BJ (cell line): ENCODE measurements around the gene FCGR3B. TPM values are rescaled to one million over a fixed set of nuclear protein-coding genes. Genes with fewer than 3 reads are reported as not detected.
"Not testable (repeated sequence)": the region's sequence is repeated elsewhere in the genome, so short reads cannot be mapped to it uniquely, and the experiment has no call there.

ENCODE experiments used
- CTCF ChIA-PET: fragments of 350-600 bp; formaldehyde crosslinking; extraction: SDS; loops from one replicate; lab custom pipeline; 2021; ENCODE audit warnings: antibody characterized with exemption, inconsistent platforms; lab: Yijun Ruan, JAX
- POLR2A ChIA-PET: fragments of 300-600 bp; sonication (Branson Sonifier 250); formaldehyde crosslinking; extraction: SDS; loops from one replicate; lab custom pipeline; 2021; ENCODE audit warnings: antibody characterized with exemption; lab: Charles Lee
- DNase-seq: peaks from one replicate; pipeline ENCODE4 v3.0.0-alpha.2; 2011; ENCODE audit warnings: low read depth
- H3K27me3 ChIP-seq: 2 replicates; pipeline ENCODE4 v1.6.0; 2011; ENCODE audit warnings: low read length; ENCODE audit not compliant: control insufficient read depth, insufficient read depth
- H3K36me3 ChIP-seq: 2 replicates; pipeline ENCODE4 v1.5.1; 2011; ENCODE audit warnings: low read length; ENCODE audit not compliant: control insufficient read depth, insufficient read depth
- H3K4me3 ChIP-seq: 2 replicates; pipeline ENCODE4 v1.5.1; 2011; ENCODE audit warnings: low read depth, mild to moderate bottlenecking, control low read depth, low read length
- polyA plus RNA-seq: library from polyadenylated mRNA; depleted of rRNA; stranded (reverse); fragments of >200 nt; gene quantifications from 2 replicates; pipeline ENCODE4 v1.2.3, GENCODE V29; 2011

The FCGR3B gene
- polyA plus RNA-seq, 1 experiment = not detected

GRCh38 chr1:161595583-161595982 is 35.4 kb downstream of the FCGR3B start:
- DNase-seq, H3K27me3 ChIP-seq, CTCF ChIA-PET, H3K4me3 ChIP-seq, POLR2A ChIA-PET, H3K36me3 ChIP-seq: not testable (repeated sequence)

- H3K27me3 ChIP-seq, POLR2A ChIA-PET, H3K4me3 ChIP-seq, CTCF ChIA-PET, DNase-seq, H3K36me3 ChIP-seq: not testable (repeated sequence)
These were observed 35.8 kb downstream of the FCGR3B start for GRCh38 chr1:161595173-161595572.

DNA sequence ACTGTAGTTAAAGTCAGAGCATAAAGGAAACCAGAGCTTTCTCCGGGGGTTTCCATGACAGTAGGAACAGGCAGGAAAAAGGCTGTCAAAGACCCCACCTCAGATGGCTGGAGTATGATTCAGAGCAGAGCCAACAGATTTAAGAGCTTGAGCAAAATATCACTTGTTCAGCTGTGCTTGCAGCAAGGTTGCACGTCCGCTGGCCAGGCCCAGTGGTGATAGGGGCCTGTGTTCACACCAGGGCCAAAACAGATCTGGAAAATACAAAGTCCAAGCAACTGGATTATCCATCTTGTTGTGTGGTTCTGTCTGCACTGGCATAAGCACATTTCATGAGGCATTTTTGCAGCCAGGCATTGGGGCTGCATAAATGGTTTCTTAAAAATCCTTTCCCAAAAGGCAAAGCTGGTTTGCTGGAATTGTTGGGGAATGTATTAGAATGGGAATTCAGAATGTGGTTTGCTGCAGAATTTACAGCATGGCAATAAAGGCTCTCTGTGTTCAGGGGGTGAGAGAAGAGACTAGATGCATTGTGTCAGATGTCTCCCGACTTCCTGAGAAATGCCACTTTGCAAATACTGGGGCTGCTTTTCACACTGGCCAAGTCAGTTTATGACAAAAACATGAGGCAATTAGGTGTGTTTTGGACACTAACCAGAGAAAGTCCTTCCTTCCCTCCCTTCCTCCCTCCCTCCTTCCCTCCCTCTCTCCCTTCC is 36.5 kb downstream of the FCGR3B start:
- H3K4me3 ChIP-seq, DNase-seq, H3K36me3 ChIP-seq, H3K27me3 ChIP-seq, CTCF ChIA-PET, POLR2A ChIA-PET: not testable (repeated sequence)

GRCh38 chr1:161593092-161593755 is 37.8 kb downstream of the FCGR3B start:
- H3K27me3 ChIP-seq, H3K36me3 ChIP-seq, CTCF ChIA-PET, DNase-seq, POLR2A ChIA-PET, H3K4me3 ChIP-seq: not testable (repeated sequence)

DNA sequence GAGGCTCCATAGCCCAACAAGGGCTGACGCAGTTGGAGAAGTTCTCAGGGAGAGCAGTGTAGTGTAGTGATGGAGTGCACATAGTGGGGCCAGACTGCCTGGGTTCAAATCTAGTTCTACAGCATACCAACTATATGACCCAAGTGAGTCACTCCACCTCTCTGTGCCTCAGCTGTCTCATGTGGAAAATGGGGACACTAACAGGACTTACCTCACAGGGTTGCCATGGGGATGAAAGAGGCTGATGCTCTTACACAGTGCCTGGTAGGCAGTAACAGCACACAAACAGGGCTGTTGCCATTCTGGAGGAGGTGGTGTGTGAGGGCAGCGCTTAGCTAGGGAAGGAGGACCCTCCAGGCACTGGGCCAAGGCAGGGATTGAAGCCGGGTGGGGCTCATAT is 38.4 kb downstream of the FCGR3B start:
- POLR2A ChIA-PET, CTCF ChIA-PET, H3K4me3 ChIP-seq, H3K36me3 ChIP-seq, DNase-seq, H3K27me3 ChIP-seq: not testable (repeated sequence)

DNA sequence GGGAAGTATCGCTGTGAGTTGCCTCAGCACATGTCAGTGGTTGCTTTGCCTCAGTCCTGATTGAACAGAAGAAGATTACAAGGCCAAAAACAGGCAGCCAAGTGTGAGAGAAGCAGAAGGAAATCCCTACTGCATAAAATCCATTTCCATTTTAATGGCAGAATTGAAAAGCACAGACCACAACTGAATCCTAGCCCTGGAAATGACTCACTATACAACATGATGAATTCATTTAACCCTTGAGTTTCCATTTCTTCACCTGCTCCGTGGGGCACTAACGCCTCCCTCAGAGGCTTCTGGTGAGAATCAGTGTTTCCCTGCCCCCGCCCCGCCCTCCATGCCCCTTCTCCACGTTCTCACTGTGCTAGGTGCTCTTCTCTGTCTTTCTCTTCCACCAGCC is 41.1 kb downstream of the FCGR3B start:
- POLR2A ChIA-PET, H3K4me3 ChIP-seq, DNase-seq, H3K36me3 ChIP-seq, H3K27me3 ChIP-seq, CTCF ChIA-PET: not testable (repeated sequence)

DNA sequence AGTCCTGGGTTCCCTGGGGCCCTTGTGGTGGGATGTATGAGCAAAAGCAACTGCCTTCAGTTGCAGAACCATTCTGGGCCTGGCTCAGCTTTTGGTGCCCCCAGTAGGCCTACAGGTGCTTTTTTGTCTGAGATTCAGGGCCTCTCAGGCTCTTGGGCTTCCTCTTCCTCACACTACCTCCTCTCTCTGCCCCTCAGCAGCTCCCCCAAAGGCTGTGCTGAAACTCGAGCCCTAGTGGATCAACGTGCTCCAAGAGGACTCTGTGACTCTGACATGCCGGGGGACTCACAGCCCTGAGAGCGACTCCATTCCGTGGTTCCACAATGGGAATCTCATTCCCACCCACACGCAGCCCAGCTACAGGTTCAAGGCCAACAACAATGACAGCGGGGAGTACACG is 41.6 kb downstream of the FCGR3B start:
- POLR2A ChIA-PET, H3K4me3 ChIP-seq, DNase-seq, H3K36me3 ChIP-seq, H3K27me3 ChIP-seq, CTCF ChIA-PET: not testable (repeated sequence)

GRCh38 chr1:161588596-161588995 is 42.4 kb downstream of the FCGR3B start:
- H3K4me3 ChIP-seq, CTCF ChIA-PET, POLR2A ChIA-PET, H3K27me3 ChIP-seq, H3K36me3 ChIP-seq, DNase-seq: not testable (repeated sequence)

GRCh38 chr1:161582882-161583281 is 48.1 kb downstream of the FCGR3B start:
- H3K36me3 ChIP-seq, H3K27me3 ChIP-seq, H3K4me3 ChIP-seq, CTCF ChIA-PET, POLR2A ChIA-PET, DNase-seq: not testable (repeated sequence)

- POLR2A ChIA-PET = not testable (repeated sequence)
These were observed 50.0 kb downstream of the FCGR3B start for GRCh38 chr1:161580879-161581537.

DNA sequence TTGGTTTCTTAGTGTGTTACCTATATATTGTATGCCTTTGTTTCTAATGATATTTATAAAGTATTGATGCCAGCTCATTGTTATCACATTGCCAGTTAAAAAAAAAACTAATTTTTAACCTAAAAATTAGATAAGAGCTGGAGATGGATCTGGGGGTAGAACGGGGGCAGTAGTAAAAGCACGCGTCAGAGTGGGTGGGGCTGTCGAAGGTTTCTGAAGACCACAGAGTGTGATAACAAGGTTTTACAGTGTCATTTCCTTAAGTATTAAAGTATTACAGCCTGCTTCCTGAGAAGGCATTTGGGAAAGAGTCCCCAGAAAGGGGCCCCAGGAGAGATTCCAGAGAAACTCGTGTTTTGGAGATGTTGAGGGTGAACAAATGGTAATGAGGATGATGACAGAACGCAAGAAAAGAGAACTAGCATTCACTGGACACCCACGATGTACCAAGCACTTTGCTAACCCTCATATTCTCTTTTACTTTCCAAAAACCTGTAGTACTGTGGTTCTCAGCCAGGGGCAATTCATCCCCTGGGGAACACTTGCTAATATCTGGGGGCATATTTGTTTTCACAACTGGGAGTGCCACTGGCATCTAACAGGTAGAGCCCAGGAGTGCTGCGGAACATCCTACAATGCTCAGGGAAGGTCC is 51.0 kb downstream of the FCGR3B start:
- DNase-seq, H3K4me3 ChIP-seq, CTCF ChIA-PET, H3K27me3 ChIP-seq, POLR2A ChIA-PET, H3K36me3 ChIP-seq: not testable (repeated sequence)

More at GRCh38 chr1:161580879-161581537, 50.0 kb downstream of the FCGR3B start:
- DNase-seq, CTCF ChIA-PET, H3K27me3 ChIP-seq, H3K4me3 ChIP-seq, H3K36me3 ChIP-seq: not testable (repeated sequence)

GRCh38 chr1:161576676-161577075 is 54.3 kb downstream of the FCGR3B start:
- DNase-seq, POLR2A ChIA-PET, H3K4me3 ChIP-seq, H3K27me3 ChIP-seq, H3K36me3 ChIP-seq, CTCF ChIA-PET: not testable (repeated sequence)
